Cardiac fibroblast (primary cell): Measurements from ENCODE around the gene NTN3.
A peak's percentile ranks its signal among the peaks of the same experiment; 100 is the strongest.

Source experiments
- DNase-seq, 2 donors: peaks; one replicate each; pipeline versions ENCODE4 v3.0.0 to v3.0.0-alpha.2; 2010; ENCODE audit warnings: low read depth in 2 of 2
- H3K4me3 ChIP-seq, 2 donors: replicated peaks in 1 of 2; 1 replicate in 1 of 2; 2 replicates in 1 of 2; pipeline ENCODE4 v1.5.1; 2011; ENCODE audit warnings: low read depth in 2 of 2, low read length in 2 of 2, mild to moderate bottlenecking in 2 of 2, moderate library complexity in 1 of 2
- CTCF ChIP-seq: IDR thresholded peaks from one replicate; pipeline ENCODE4 v1.5.1; 2011; ENCODE audit warnings: low read depth, mild to moderate bottlenecking, low read length, inconsistent platforms

Gene NTN3

GRCh38 chr16:2505695-2506094 is 34.6 kb downstream of the NTN3 start:
- no peak for TF ChIP-seq CTCF
- no peak for DNase-seq
- H3K4me3 ChIP-seq = no peak overlapping the region

- H3K4me3 ChIP-seq = no peak overlapping the region
- TF ChIP-seq CTCF = no peak
- no peak for DNase-seq
Observed at GRCh38 chr16:2507052-2507659, 36.1 kb downstream of the NTN3 start.

- TF ChIP-seq CTCF = no peak
- no peak for DNase-seq
- H3K4me3 ChIP-seq = no peak overlapping the region
Observed at GRCh38 chr16:2507665-2508064, 36.6 kb downstream of the NTN3 start.

- DNase-seq = no peak
- no peak for TF ChIP-seq CTCF
- no peak overlapping the region for H3K4me3 ChIP-seq
Observed at GRCh38 chr16:2508722-2509400, 37.8 kb downstream of the NTN3 start.

- TF ChIP-seq CTCF = no peak
- peak; percentile 65 to 66 for DNase-seq
- peak overlapping the region in 1 of 2 donors; percentile 7 for H3K4me3 ChIP-seq
Observed at GRCh38 chr16:2511128-2511800, 40.2 kb downstream of the NTN3 start.

GRCh38 chr16:2511996-2512734 is 41.1 kb downstream of the NTN3 start:
- no peak overlapping the region for H3K4me3 ChIP-seq
- TF ChIP-seq CTCF = no peak
- no peak for DNase-seq
